HuH-7 (cell line): ENCODE measurements around the gene B3GALNT1.
"Not testable (repeated sequence)": the region's sequence is repeated elsewhere in the genome, so short reads cannot be mapped to it uniquely, and the experiment has no call there.

Experiments
- DNase-seq: peaks from one replicate; pipeline ENCODE4 v3.0.0; 2011; ENCODE audit warnings: low spot score

The B3GALNT1 gene

GRCh38 chr3:161073181-161073580 is 32.0 kb downstream of the B3GALNT1 start:
- DNase-seq = no peak

- DNase-seq = no peak
These were observed 32.4 kb downstream of the B3GALNT1 start for GRCh38 chr3:161072751-161073150.

- DNase-seq = no peak
These were observed 32.9 kb downstream of the B3GALNT1 start for GRCh38 chr3:161072211-161072621.

- DNase-seq = no peak
These were observed 34.0 kb downstream of the B3GALNT1 start for GRCh38 chr3:161070980-161071663.

GRCh38 chr3:161070252-161070930 is 34.8 kb downstream of the B3GALNT1 start:
- no peak for DNase-seq

- no peak for DNase-seq
These were observed 35.5 kb downstream of the B3GALNT1 start for GRCh38 chr3:161069511-161070251.

- no peak for DNase-seq
These were observed 37.8 kb downstream of the B3GALNT1 start for GRCh38 chr3:161067335-161067734.

- DNase-seq = no peak
These were observed 38.2 kb downstream of the B3GALNT1 start for GRCh38 chr3:161066930-161067329.

GRCh38 chr3:161064413-161064812 is 40.7 kb downstream of the B3GALNT1 start:
- no peak for DNase-seq

GRCh38 chr3:161054860-161055604 is 50.1 kb downstream of the B3GALNT1 start:
- DNase-seq = no peak

- no peak for DNase-seq
These were observed 53.3 kb downstream of the B3GALNT1 start for GRCh38 chr3:161051856-161052255.

GRCh38 chr3:161050935-161051334 is 54.2 kb downstream of the B3GALNT1 start:
- no peak for DNase-seq

- no peak for DNase-seq
These were observed 55.4 kb downstream of the B3GALNT1 start for GRCh38 chr3:161049683-161050248.

- DNase-seq = no peak
These were observed 61.7 kb downstream of the B3GALNT1 start for GRCh38 chr3:161043336-161044035.

GRCh38 chr3:161042023-161042501 is 63.1 kb downstream of the B3GALNT1 start:
- peak; percentile 32 for DNase-seq

- no peak for DNase-seq
These were observed 66.4 kb downstream of the B3GALNT1 start for GRCh38 chr3:161038725-161039124.

GRCh38 chr3:161035711-161036110 is 69.4 kb downstream of the B3GALNT1 start:
- DNase-seq = no peak

GRCh38 chr3:161034913-161035550 is 70.1 kb downstream of the B3GALNT1 start:
- not testable (repeated sequence) for DNase-seq
